ENCODE data around the gene CHTOP. TPM values are rescaled to one million over a fixed set of nuclear protein-coding genes. Genes with fewer than 3 reads are reported as not detected.
A peak's percentile ranks its signal among the peaks of the same experiment; 100 is the strongest.

Gene CHTOP
- polyA plus RNA-seq, 1 of the 3 experiments (the other 2 are of a cell fraction), result 84.9 TPM

- peaks cover 51% of the 10 kb centered on the region for H3K79me2 ChIP-seq (ENCODE audit: insufficient read depth)
- peaks cover 13 to 27% of the 10 kb centered on the region in 2 experiments for H3K36me3 ChIP-seq (replicated peaks in 1 of 2; ENCODE audit: control insufficient read depth in 1 of 2, insufficient read depth in 2 of 2, low read length in 1 of 2)
- no peaks in the 10 kb centered on the region for H3K27me3 ChIP-seq (ENCODE audit: insufficient read depth)
- ChIA-PET CTCF (no interaction called here), POLR2A (no interaction called here)
- no peak for DNase-seq
- no peaks in the 10 kb centered on the region for H4K20me1 ChIP-seq (ENCODE audit: insufficient read depth)
- H2AFZ ChIP-seq (ENCODE audit: low read depth), result peak overlapping the region; percentile 48; the same call in 1 of the 2 replicates
- TF ChIP-seq RAD21 (IDR thresholded peaks at IDR 0.05; ENCODE audit: low read length), result no peak
- no peak for TF ChIP-seq MEF2A (IDR thresholded peaks at IDR 0.05; ENCODE audit: borderline replicate concordance, low read depth)
- TF ChIP-seq IRF3 (IDR thresholded peaks at IDR 0.05; ENCODE audit: low read depth, low read length), result no peak
- TF ChIP-seq TEAD4 (IDR thresholded peaks at IDR 0.05; ENCODE audit: borderline replicate concordance, insufficient read depth), result no peak
- TF ChIP-seq GATA2 (CRISPR knock-in tag; IDR thresholded peaks at IDR 0.05), result no peak
- TF ChIP-seq TAF1 (IDR thresholded peaks at IDR 0.05; ENCODE audit: borderline replicate concordance, low read depth, low read length), result no peak
- no peak for TF ChIP-seq ELF1 (IDR thresholded peaks at IDR 0.05)
- no peak for TF ChIP-seq RCOR1 (IDR thresholded peaks at IDR 0.05; ENCODE audit: low read length)
- no peak for TF ChIP-seq MAX (IDR thresholded peaks at IDR 0.05; ENCODE audit: low read depth)
- no peak for TF ChIP-seq PBX3 (IDR thresholded peaks at IDR 0.05)
- TF ChIP-seq EZH2phosphoT487 (IDR thresholded peaks at IDR 0.05; ENCODE audit: borderline replicate concordance, low read depth), result no peak
- no peak for TF ChIP-seq YY1 (IDR thresholded peaks at IDR 0.05; ENCODE audit: low read depth)
- no peak for TF ChIP-seq SIN3A (IDR thresholded peaks at IDR 0.05; ENCODE audit: borderline replicate concordance, low read depth, low read length)
- H3K9me3 ChIP-seq, result no peaks in the 10 kb centered on the region
- WGBS (ENCODE audit: low lambda C conversion rate), result 77% methylated on average over 6 of the region's 6 CpGs
- no peaks in the 10 kb centered on the region for H3K9me2 ChIP-seq
- H3K4me2 ChIP-seq, result peak overlapping the region; percentile 99
- H3K4me1 ChIP-seq (ENCODE audit: control insufficient read depth in 1 of 2, insufficient read depth in 2 of 2, low read depth in 1 of 2, low read length in 1 of 2), result peaks cover 15 to 23% of the 10 kb centered on the region in 2 experiments; a peak in 3 of 4 replicates
- peak overlapping the region in 1 of 2 experiments; percentile 87; a peak in 1 of 4 replicates for H3K4me3 ChIP-seq (ENCODE audit: low read depth in 2 of 2, low read length in 1 of 2)
- H3F3A ChIP-seq (replicated peaks; ENCODE audit: insufficient read depth), result peaks cover 25% of the 10 kb centered on the region
- peak overlapping the region; percentile 58 to 84; a peak in 3 of 4 replicates for H3K27ac ChIP-seq (ENCODE audit: low read depth in 2 of 2, low read length in 1 of 2)
- peak overlapping the region; percentile 100; the same call in 1 of the 2 replicates for H3K9ac ChIP-seq
These were observed 24.3 kb upstream of the CHTOP start for GRCh38 chr1:153609585-153609907.

GRCh38 chr1:153610334-153610733, 23.5 kb upstream of the CHTOP start:
- no peak overlapping the region for H3K4me3 ChIP-seq (ENCODE audit: low read depth in 2 of 2, low read length in 1 of 2)
- no peak for TF ChIP-seq FOXJ3 (CRISPR knock-in tag; IDR thresholded peaks at IDR 0.05)
- no peak for TF ChIP-seq CTCF (IDR thresholded peaks at IDR 0.05)
- peak; percentile 75 for TF ChIP-seq TCF12 (IDR thresholded peaks at IDR 0.05)
- no peak for TF ChIP-seq ELF1 (IDR thresholded peaks at IDR 0.05)
- TF ChIP-seq MEF2A (IDR thresholded peaks at IDR 0.05; ENCODE audit: borderline replicate concordance, low read depth), result no peak
- no peak for TF ChIP-seq POLR2AphosphoS5 (IDR thresholded peaks at IDR 0.05; ENCODE audit: low read depth, low read length)
- TF ChIP-seq PBX3 (IDR thresholded peaks at IDR 0.05), result no peak
- no peak for TF ChIP-seq EZH2phosphoT487 (IDR thresholded peaks at IDR 0.05; ENCODE audit: borderline replicate concordance, low read depth)
- no peak for TF ChIP-seq CHD2 (IDR thresholded peaks at IDR 0.05; ENCODE audit: low read length, partially characterized antibody)
- TF ChIP-seq FOSL2 (IDR thresholded peaks at IDR 0.05; ENCODE audit: borderline replicate concordance, low read depth), result 0 out of 2 replicates have a peak, but pooled peaks have one; percentile 38
- TF ChIP-seq JUND (IDR thresholded peaks at IDR 0.05), result no peak
- H3K9ac ChIP-seq, result no peak overlapping the region
- peaks cover 25% of the 10 kb centered on the region for H3F3A ChIP-seq (replicated peaks; ENCODE audit: insufficient read depth)
- H3K79me2 ChIP-seq (ENCODE audit: insufficient read depth), result peaks cover 51% of the 10 kb centered on the region
- peak overlapping the region in 1 of 2 experiments; percentile 84; a peak in 2 of 4 replicates for H3K27ac ChIP-seq (ENCODE audit: low read depth in 2 of 2, low read length in 1 of 2)
- ChIA-PET POLR2A (no interaction called here), CTCF (interaction anchor here (0.7 to 1.4 kb wide), 3 partner anchors 39 to 115 kb away, joined by 3 to 5 read pairs (median 3); no protein-coding TSS in a partner anchor)
- DNase-seq, result no peak
- peaks cover 15 to 23% of the 10 kb centered on the region in 2 experiments; a peak in 3 of 4 replicates for H3K4me1 ChIP-seq (ENCODE audit: control insufficient read depth in 1 of 2, insufficient read depth in 2 of 2, low read depth in 1 of 2, low read length in 1 of 2)
- no peak overlapping the region for H2AFZ ChIP-seq (ENCODE audit: low read depth)
- H3K27me3 ChIP-seq (ENCODE audit: insufficient read depth), result no peaks in the 10 kb centered on the region
- no peaks in the 10 kb centered on the region for H4K20me1 ChIP-seq (ENCODE audit: insufficient read depth)
- H3K9me2 ChIP-seq, result no peaks in the 10 kb centered on the region
- 55% methylated on average over 4 of the region's 4 CpGs for WGBS (ENCODE audit: low lambda C conversion rate)
- H3K9me3 ChIP-seq, result no peaks in the 10 kb centered on the region
- H3K4me2 ChIP-seq, result peak overlapping the region; percentile 99
- H3K36me3 ChIP-seq (replicated peaks in 1 of 2; ENCODE audit: control insufficient read depth in 1 of 2, insufficient read depth in 2 of 2, low read length in 1 of 2), result peaks cover 13 to 24% of the 10 kb centered on the region in 2 experiments
